Pons (tissue), 1 donor: ENCODE results near the gene SYNGR3.
"Not testable (repeated sequence)": the region's sequence is repeated elsewhere in the genome, so short reads cannot be mapped to it uniquely, and the experiment has no call there.

Experiments
- DNase-seq: peaks from one replicate; pipeline ENCODE4 v3.0.0-alpha.2; 2016; ENCODE audit warnings: low spot score

The SYNGR3 gene

DNA sequence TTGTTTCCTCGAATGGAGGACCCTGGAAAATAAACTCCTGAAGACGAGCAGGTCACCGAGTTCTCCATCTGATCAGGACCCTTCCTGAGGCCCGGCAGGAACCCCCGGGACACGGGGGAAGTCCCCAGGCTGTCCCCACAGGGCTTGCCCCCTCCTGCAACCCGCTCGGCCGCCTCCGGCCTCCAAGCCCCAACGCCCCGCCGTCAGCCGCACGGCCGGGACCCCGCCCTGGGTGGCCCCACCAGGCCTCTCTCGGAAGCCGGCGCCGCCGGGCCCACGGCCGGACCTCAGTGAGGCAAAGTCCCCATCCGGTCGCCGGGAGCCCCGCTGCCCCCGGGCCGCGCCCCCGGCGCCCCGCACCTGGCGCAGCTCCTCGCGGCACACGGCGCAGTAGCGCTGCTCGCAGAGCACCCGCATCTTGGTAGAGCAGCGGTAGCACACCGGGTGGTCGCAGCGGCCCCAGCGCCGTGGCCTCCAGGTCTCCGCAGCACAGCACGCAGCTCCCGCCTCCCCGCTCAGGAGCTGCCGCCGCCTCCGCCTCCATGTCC is 19.5 kb downstream of the SYNGR3 start:
- DNase-seq: no peak

DNA sequence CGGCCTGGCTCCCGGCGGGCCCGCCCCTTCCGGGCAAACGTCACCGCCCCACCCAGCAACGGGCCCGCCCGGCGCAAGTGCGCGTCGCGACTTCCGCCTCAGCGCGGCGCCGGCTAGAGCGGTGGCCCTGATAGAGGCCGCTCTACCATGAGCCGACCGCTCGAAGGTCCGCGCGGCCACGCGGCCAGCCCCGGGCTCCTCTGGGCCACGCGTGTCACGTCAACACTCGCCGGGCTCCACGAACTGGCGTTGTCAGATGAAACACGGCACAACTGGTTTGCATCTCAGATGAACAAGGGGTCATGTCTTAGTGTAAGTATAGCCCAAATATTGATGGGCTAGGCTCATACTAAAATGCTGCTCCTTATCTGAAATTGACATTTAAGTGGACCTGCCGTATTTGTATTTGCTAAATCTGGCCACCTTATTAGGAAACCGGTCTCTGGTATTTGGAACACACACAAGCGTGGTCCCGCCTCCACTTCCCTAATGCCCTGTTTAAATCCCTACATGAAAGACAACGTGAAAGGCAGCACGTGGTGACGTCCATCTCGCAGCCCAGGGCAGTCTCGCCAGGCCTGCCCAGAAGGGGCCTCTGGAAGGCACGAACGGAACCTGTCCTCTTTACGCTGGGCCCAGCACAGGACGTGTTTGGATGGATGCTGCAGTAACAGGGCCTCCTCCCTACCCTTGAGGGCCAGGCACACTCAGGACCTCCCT is 20.2 kb downstream of the SYNGR3 start, which contains the start of gene ZNF598:
Gene ZNF598, minus strand, starts transcription at position 31 of the 720 bp plus-strand sequence.
- peak; percentile 87 for DNase-seq

DNA sequence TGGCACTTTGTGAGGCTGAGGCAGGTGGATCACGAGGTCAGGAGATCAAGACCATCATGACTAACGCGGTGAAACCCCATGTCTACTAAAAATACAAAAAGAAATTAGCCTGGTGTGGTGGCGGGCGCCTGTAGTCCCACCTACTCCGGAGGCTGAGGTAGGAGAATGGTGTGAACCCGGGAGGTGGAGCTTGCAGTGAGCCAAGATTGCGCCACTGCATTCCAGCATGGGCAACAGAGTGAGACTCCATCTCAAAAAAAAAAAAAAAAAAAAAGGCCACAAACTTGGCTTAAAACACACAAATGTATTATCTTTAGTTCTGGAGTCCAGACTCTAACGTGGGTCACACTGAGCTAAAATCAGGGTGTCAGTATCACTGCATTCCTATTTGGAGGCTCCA is 22.0 kb downstream of the SYNGR3 start:
- DNase-seq: not testable (repeated sequence)

DNA sequence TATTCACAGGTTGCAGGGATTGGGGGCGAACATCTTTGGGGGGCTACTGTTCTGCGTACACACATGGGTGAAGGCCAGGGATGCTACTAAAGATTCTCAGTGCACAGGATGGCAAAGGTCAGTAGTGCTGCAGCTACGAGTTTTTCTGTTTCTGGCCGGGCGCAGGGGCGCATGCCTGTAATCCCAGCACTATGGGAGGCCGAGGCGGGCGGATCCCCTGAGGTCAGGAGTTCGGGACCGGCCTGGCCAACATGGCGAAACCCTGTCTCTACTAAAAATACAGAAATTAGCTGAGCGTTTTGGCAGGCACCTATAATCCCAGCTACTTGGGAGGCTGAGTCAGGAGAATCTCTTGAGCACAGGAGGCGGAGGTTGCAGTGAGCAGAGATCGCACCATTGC is 23.8 kb downstream of the SYNGR3 start:
- DNase-seq: no peak

DNA sequence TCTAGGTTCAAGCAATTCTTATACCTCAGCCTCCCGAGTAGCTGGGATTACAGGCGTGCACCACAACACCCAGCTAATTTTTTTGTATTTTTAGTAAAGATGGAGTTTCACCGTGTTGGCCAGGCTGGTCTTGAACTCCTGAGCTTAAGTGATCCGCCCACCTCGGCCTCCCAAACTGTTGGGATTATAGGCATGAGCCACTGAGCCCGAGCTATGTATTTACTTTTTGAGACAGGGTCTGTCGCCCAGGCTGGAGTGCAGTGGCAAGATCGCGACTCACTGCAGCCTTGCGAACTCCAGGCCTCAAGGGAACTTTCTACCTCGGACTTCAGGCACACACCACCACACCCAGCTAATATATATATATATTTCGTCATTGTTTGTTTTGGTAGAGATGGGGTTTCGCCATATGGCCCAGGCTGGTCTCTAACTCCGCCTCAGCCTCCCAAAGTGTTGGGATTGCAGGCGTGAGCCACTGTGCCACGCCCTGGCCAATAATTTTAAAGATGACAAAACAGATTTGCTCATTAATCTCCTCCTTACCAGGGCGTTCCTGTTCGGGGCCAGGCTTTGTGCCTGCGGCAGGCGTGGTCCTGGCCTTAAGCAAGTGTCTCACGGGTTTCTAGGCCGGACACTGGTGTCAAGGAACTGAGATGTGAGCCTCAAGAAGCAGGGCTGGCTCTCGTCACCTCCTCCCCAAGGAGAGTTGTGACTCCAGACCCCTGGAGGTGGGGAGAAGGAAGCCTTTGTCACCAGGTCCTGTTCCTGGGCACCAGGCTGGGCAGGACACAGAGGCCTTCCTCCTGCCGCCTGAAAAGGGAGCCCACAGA is 25.6 kb downstream of the SYNGR3 start:
- DNase-seq: no peak

DNA sequence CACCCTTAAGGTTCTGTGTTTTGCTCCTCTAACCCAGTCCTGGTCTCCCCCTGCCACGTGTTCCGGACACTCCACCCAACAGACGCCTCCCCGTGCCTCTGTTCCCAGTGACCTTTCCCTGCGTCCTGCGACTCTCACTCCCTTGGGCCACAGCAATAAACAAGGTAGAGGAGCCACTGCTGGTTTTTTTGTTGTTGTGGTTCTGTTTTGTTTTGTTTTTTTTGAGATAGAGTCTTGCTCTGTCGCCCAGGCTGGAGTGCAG is 26.1 kb downstream of the SYNGR3 start:
- DNase-seq: no peak

DNA sequence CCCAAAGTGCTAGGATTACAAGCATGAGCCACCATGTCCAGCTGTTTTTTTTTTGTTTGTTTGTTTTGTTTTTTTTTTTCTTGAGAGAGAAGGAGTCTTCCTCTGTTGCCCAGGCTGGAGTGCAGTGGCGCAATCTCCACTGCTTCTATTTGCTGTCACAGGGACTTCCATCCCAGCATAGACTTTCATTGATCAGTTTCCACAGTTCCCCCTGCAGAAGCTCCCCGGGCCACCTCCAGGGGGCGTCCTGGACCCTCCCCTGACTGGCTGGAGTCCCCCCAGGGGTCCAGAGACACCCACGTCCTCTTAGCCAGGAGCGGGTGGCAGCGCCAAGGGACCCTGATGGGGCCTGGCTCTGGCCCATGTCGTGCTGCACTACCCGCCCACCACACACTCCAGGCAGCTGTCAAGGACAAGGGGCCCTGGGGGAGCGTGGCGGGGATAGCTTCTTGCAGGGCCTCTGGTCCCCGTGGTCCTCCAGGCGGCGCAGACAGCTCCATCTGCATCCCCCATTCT is 26.7 kb downstream of the SYNGR3 start:
- no peak for DNase-seq

DNA sequence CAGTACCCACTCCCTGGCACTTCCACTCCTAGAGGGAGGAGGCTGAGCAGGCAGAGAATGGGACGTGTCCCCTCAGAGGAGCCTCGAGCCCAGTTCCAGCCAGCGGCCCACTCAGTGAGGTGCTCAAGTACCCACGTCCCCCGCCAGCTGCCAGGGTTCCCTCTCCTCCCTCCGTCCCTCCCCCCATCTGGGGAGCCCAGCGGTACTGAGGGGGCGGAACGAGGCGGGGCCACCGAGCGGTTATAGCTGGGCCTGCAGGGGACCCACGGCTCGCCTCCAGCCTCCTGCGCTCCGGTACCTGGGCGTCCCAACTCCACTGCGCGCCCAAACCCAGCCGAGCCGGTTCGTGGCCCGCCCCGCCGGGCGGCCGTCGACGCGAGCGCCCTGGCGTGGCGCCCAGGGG is 29.7 kb downstream of the SYNGR3 start, which contains the start of gene NPW:
Gene NPW, plus strand, starts transcription at position 268 of the 403 bp plus-strand sequence.
- no peak for DNase-seq

DNA sequence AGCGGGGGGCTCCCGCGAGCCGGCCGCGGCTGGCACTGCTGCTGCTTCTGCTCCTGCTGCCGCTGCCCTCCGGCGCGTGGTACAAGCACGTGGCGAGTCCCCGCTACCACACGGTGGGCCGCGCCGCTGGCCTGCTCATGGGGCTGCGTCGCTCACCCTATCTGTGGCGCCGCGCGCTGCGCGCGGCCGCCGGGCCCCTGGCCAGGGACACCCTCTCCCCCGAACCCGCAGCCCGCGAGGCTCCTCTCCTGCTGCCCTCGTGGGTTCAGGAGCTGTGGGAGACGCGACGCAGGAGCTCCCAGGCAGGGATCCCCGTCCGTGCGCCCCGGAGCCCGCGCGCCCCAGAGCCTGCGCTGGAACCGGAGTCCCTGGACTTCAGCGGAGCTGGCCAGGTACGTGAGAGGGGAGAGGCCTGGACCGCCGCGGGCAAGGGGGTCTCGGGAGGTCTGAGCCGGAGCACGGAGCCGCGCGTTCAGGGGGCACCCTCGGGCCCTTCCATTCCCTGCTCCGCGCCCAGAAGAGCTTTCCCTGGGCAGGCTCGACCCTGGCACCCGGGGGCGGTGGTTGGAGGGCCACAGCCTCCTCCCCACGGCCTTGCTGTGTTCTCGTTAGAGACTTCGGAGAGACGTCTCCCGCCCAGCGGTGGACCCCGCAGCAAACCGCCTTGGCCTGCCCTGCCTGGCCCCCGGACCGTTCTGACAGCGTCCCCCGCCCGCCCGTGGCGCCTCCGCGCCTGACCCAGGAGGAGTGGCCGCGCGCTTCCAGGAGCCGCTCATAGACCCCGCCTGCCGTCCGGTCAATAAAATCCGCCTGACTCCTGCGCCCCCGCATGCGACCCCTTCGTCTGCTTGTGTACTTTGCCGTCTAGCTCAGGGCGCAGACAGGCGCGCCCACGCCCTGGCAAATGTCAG is 30.4 kb downstream of the SYNGR3 start:
- DNase-seq: no peak

DNA sequence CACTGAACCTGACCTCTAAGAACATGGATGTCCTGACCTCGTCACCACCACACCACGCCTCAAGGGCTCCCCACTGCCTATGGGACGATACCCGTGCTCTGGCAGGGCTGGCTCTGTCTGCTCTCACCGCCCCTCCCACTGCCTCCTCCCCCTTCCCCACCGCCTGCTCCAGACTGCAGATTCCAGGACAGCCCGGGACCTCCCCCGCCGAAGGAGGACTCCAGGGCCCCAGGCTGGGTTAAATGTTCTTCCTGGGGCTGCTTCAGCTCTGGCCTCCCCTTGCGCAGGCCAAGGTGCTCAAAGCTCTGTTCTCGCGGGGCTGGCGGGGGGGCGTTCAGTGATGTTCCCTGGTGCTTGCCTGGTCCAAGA is 32.9 kb downstream of the SYNGR3 start:
- DNase-seq: no peak

DNA sequence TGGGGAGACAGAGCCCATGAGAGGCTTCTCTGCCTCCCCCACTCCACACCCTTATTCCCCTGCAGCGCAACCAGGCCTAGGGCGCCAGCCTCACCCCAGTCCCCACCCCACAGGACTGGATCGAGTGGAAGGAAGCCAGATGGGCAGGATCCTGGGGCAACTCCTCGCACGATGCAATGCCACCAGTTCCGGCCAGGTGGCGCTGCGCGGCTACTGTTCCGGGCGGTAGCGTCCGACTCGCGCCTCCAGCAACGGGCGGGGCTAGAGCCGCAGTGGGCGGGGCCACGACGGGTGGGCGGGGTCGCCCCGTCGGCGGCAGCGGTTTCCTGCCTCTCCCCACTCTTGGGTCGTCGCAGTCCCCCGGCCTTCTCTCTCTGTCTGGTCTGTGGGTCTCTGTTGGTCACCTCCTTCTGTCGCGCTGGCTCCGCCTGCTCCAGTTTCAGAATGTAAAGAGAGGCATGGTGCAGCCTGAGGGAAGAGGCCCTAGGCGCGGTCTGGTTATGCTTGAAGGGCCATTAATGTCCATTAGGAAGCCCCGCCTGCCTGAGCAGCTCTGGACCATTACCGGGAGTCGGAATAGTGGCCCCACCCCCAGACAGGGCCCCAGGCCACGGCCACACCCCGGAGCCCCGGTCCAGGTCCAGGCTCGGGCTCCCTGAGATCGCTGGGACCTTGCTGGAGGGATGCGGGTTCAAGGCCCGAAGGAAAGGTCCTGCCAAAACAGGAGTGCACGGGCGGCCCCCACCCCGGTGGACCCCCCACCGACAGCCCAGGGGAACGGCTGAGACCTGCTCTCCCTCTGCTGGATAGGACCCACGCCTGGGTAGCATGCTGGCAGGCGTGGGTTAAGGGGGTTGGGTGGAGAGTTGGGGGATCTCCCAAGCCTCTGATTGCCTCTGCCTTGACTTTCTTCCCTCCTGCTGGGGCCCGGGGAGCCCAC is 33.6 kb downstream of the SYNGR3 start:
- peak; percentile 82 for DNase-seq

DNA sequence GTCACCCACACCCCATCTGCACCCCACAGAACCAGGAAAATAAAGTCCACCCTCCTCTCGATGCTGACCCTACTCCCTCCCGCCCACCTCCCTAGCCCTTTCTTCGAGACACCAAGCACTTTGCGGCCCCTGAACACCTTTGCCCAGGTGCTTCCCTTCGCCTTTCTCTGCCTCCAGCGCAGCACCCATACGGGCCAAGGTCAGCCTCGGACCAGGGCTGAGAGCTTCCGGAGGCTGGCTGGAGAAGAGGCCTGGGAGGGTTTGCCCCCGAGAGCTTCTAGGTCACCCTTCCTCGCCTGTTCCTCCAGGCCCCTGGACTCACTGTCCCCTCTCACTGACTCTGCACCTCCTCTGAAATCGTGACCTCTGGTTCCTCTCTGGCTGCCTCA is 34.3 kb downstream of the SYNGR3 start:
- no peak for DNase-seq

DNA sequence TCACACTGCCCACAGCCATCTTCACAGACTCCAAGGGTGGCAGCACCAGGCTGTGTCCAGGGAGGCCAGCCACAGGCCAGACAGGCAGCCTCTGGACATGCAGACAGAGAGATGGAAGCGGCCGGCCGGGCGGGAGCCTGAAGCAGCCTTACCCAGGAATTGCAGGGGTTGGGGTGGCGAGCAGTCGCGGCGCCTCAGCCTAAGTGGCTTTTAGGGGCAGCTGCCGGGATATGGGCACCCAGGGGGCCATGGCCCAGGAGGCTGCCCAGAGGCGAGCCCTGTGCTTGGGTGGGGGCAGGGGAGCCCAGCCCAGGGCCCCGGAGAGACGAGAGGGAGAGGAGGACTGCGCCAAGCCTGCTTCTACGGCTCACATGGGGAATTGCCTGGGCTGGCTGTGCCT is 35.5 kb downstream of the SYNGR3 start:
- no peak for DNase-seq

DNA sequence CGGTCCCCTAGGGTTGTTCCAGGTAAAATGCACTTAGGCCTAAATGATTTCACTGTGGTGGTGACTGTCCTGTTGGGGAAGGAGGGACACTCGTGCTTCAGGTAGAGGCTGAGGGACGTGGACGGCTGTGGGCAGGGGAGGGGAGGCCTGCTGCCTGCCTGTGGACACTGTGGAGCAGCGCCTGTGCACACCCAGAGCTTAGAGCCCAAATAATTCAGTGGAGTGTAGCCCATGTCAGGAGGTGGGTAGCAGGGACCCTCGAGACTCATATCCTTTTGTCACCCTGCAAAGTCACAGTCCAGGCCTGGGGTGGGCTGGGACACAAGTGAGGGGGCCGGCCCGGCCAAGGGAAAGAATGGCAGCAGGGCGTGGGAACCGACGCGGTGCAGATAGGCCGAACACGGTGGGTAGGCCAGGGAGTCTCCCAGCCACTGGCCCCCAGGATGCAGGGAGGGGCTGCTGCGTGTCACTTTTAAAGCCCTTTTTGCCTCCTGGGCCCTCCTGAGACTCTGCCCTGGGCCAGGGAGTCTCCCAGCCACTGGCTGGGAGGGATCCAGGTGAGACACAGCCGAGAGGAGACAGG is 36.2 kb downstream of the SYNGR3 start:
- no peak for DNase-seq

DNA sequence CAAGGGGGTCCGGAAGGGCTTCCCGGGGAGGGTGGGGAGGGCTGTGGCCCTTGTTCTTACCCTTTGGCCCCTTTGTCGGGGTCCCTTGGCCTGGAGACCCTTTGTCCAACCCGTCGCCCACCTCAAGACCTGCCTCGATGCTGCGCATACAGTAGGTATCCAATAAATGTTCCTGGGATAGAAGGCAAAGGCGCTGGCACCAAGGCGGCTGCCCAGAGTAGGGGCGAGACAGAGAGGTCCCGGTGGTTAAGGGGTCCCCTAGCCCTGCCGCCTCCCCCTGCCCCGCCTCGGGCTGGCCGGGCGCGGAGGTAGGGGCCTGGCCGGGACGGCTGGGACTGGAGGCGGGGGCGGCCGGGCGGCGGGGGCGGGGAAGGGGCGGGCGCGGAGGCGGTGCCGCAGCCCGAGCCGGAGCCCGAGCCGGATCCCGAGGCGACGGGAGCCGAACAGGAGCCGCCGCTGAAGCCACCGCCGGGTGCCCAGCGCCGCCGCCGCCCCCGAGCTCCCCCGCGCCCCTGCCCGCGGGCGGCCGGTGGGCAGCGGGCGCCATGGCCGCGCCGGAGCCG is 36.8 kb downstream of the SYNGR3 start, which contains the start of gene NHERF2:
Gene NHERF2, plus strand, starts transcription at position 442 of the 563 bp plus-strand sequence. Its CDS starts 104 bp downstream, at position 546.
- no peak for DNase-seq

DNA sequence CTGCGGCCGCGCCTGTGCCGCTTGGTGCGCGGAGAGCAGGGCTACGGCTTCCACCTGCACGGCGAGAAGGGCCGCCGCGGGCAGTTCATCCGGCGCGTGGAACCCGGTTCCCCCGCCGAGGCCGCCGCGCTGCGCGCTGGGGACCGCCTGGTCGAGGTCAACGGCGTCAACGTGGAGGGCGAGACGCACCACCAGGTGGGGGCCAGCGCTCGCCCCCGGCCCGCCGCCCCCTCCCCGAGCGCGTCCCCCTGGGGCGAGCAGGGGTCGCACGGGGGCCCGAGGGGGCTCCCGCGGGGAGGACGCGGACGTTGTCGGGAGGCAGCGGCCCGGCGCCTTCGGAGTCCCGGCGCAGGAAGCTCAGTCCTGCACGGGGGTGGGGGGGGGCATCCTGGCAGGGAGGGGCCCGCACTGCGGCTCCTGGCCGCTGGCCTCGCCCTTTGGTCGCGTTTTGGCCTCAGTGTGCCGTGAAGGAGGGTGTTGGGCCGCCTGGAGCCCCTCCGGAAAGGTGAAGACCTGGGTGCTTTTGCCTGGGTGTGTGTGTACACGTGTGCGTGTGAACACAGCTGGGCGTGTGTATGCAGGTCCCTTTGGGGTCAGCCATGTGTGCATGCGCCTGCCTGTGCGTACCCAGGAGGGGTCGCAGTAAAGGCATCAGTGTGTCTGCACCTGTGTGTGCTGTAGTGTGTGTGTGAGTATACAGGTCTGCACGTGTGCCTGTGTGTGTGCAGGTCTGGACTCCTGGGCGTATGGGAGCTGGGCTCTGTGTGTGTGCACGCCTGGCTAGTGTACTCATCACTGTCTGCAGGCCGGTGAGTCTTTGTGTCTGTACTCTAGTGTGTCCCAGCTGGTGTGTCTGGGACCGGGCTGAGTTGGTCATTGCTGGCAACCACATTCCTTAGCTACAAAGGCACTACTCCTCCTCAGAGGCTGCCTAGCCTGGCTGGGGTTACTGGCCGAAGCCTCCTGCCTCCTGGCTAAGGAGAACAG is 37.5 kb downstream of the SYNGR3 start:
- DNase-seq: no peak

DNA sequence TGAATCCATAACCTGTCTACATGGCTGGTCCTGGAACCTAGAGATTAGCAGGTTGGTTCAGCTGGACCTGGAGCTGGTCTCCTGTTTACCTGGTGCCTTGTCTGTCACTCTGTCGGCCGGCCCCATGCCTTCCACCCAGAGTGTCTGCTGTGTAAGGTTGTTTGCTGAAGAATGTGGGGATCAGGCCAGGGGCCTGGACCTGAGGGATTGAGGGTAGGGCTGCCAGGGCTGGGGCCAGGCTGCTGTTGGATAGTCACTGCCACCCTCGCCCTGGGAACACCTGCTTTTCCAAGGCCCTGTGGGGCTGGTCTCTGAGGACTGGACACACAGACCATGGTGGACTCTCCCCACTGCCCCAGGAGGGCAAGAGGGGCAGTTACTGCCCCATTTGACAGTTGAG is 38.4 kb downstream of the SYNGR3 start:
- no peak for DNase-seq

DNA sequence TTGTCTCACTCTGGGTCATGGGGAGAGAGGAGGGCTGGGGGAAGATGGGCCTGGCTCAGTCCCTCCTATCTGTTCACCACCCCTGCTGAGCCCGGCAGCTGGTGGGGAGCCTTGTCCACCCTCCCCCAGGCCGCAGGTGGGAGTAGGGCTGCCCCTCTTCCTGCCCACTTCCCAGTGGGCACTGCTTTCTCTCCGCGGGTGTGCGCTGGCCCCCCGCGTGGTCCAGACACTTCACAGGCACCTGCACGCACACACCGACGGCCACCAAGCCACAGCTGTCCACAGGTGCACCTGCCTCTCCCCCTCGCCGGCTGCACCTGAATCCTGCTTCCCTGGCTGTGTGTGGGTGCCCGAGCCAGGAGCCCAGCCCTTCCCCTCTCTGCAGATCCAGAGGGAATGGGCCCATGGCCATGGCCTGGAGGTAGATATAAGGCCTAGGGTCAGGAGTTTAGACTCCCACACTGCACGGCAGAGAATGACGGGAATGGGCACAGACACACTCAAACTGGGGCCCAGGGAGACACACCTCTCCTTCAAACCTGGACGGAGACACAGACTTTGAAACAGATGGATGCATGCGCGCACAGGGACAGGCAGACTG is 39.0 kb downstream of the SYNGR3 start:
- no peak for DNase-seq
